Parathyroid adenoma (tissue), 2 donors: ENCODE measurements around the gene INS.
A peak's percentile ranks its signal among the peaks of the same experiment; 100 is the strongest.

Source experiments
- H2AFZ ChIP-seq: fragments of 300-600 bp; sonication (generic); one replicate; pipeline ENCODE4 v1.7.0; 2017; ENCODE audit warnings: antibody characterized with exemption, mild to moderate bottlenecking
- H3K27ac ChIP-seq: fragments of 300-600 bp; sonication (generic); one replicate; pipeline ENCODE4 v1.7.0; 2017
- H3K27me3 ChIP-seq: fragments of 300-600 bp; sonication (generic); one replicate; pipeline ENCODE4 v1.7.0; 2017; ENCODE audit warnings: low read length; ENCODE audit not compliant: control insufficient read depth, insufficient read depth
- H3K36me3 ChIP-seq: fragments of 300-600 bp; sonication (generic); one replicate; pipeline ENCODE4 v1.7.0; 2017; ENCODE audit warnings: low read length; ENCODE audit not compliant: control insufficient read depth, insufficient read depth
- H3K4me1 ChIP-seq: fragments of 300-600 bp; sonication (generic); one replicate; pipeline ENCODE4 v1.7.0; 2017; ENCODE audit warnings: control low read depth
- H3K4me2 ChIP-seq: fragments of 300-600 bp; sonication (generic); one replicate; pipeline ENCODE4 v1.7.0; 2017; ENCODE audit warnings: low read length
- H3K4me3 ChIP-seq: fragments of 300-600 bp; sonication (generic); one replicate; pipeline ENCODE4 v1.7.0; 2017; ENCODE audit warnings: low read depth, low read length
- H3K79me2 ChIP-seq: fragments of 300-600 bp; sonication (generic); one replicate; pipeline ENCODE4 v1.7.0; 2017; ENCODE audit warnings: control low read depth
- H3K9ac ChIP-seq: fragments of 300-600 bp; sonication (generic); one replicate; pipeline ENCODE4 v1.7.0; 2017; ENCODE audit warnings: mild to moderate bottlenecking
- H3K9me3 ChIP-seq: fragments of 300-600 bp; sonication (generic); one replicate; pipeline ENCODE4 v1.7.0; 2017; ENCODE audit warnings: low read length; ENCODE audit not compliant: control insufficient read depth
- CTCF ChIP-seq: fragments of 300-600 bp; sonication (generic); IDR thresholded peaks from one replicate; pipeline ENCODE4 v1.7.0; 2017; ENCODE audit warnings: antibody characterized with exemption, mild to moderate bottlenecking
- donor health status: primary hyperparathyroidism.

Gene INS

GRCh38 chr11:2140411-2141400 is 20.3 kb downstream of the INS start:
- H3K4me3 ChIP-seq, result no peak overlapping the region
- H3K27ac ChIP-seq, result no peak overlapping the region
- H3K4me2 ChIP-seq, result no peak overlapping the region
- no peaks in the 10 kb centered on the region for H3K79me2 ChIP-seq
- no peak overlapping the region for H2AFZ ChIP-seq
- H3K9ac ChIP-seq, result no peak overlapping the region
- no peaks in the 10 kb centered on the region for H3K27me3 ChIP-seq
- no peaks in the 10 kb centered on the region for H3K4me1 ChIP-seq
- H3K9me3 ChIP-seq, result no peaks in the 10 kb centered on the region
- no peak for TF ChIP-seq CTCF
- H3K36me3 ChIP-seq, result no peaks in the 10 kb centered on the region

DNA sequence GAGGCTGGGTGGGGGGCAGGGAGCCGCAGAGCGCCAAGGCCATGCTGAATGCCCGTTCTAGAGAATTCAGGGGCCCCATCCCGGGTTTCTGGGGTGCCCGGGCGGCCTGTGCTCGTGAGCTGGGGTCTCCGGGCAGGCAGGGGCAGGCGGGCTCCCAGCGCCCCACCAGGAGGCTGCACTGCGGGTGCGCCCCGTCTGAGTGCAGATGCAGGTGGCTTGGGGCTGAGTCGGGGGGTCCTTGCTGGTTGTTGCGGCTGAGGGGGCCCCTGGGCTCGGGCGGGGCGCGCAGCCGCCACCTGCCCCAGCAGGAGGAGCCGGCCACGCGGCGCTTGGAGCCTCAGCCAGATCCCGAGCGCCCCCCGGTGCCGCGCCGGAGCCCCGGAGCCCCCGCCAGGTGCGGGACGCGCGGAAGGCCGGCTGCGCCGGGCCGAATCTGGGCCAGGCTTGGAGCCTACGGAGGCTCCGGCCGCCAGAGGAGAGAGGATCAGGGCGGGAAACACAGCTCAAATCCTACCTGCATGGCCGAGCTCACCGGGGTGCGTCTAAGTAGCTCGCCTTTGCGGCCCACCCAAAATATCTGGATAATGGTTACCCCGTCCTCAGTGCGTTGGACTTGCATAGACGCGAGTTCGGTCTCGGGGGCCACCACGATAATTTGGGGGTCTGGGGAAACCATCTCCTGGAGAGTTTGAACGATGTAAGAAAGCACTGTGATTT is 21.2 kb downstream of the INS start:
- Histone ChIP-seq H3K9ac (no peak overlapping the region), H3K79me2 (no peaks in the 10 kb centered on the region), H3K9me3 (no peaks in the 10 kb centered on the region), H2AFZ (no peak overlapping the region), H3K27ac (no peak overlapping the region), H3K36me3 (no peaks in the 10 kb centered on the region), H3K27me3 (no peaks in the 10 kb centered on the region), H3K4me2 (no peak overlapping the region), H3K4me3 (no peak overlapping the region), H3K4me1 (no peaks in the 10 kb centered on the region)
- TF ChIP-seq CTCF, result no peak

- H2AFZ ChIP-seq, result no peak within 1 kb of the TSS
- no peaks in the 10 kb centered on the region for H3K79me2 ChIP-seq
- H3K4me1 ChIP-seq, result no peaks in the 10 kb centered on the region
- H3K4me2 ChIP-seq, result peak within 1 kb of the TSS; percentile 38
- H3K27me3 ChIP-seq, result no peaks in the 10 kb centered on the region
- no peak within 1 kb of the TSS for H3K9ac ChIP-seq
- H3K4me3 ChIP-seq, result peak within 1 kb of the TSS; percentile 27
- no peak within 1 kb of the TSS for H3K27ac ChIP-seq
- H3K9me3 ChIP-seq, result no peaks in the 10 kb centered on the region
- TF ChIP-seq CTCF, result no peak
- H3K36me3 ChIP-seq, result no peaks in the 10 kb centered on the region
Measured at GRCh38 chr11:2139123-2139521, 21.9 kb downstream of the INS start, which contains the start of gene IGF2. TSS of gene IGF2 (minus strand) at chr11:2139389. CDS start at chr11:2135523, 3,866 bp downstream.

DNA sequence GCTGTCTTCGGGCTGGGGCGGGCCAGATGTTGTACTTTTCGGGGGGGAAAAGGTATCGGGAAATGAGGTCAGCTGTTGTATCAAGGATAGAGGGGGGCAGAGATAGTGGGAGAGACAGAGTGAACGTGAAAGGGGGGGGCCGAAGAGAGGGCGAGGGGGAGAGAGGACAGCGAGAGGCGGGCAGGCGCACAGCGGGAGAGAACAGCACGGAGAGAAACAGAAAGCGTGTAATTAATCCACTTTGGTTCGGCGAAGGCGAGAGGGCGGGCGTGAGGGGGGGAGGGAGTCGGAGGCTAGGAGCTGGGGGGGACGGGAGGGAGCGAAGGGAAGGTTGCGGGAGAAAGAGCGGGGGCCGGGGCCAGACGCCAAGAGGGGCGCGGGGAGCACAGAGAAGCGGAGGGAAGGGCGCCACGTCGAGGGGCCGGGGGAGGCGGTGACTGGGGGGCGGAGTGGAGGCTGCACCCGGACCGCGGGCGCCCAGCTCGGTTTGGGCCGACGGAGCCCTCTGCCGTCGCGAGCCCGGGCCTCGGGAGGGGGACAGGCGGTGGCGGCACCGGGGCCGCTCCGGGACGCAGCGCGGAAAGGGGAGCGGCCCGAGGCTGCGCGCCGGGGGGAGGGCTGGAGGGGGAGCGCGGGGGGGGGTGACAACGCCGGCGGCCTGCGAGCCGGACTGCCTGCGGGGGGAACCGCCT is 22.4 kb downstream of the INS start:
- no peak for TF ChIP-seq CTCF
- H3K4me2 ChIP-seq, result peak overlapping the region; percentile 38
- no peak overlapping the region for H3K9ac ChIP-seq
- H3K4me1 ChIP-seq, result no peaks in the 10 kb centered on the region
- H2AFZ ChIP-seq, result no peak overlapping the region
- no peaks in the 10 kb centered on the region for H3K79me2 ChIP-seq
- no peak overlapping the region for H3K27ac ChIP-seq
- no peaks in the 10 kb centered on the region for H3K9me3 ChIP-seq
- no peaks in the 10 kb centered on the region for H3K36me3 ChIP-seq
- H3K27me3 ChIP-seq, result no peaks in the 10 kb centered on the region
- peak overlapping the region; percentile 27 for H3K4me3 ChIP-seq
